ENCODE data around the gene RNF217. TPM values are rescaled to one million over a fixed set of nuclear protein-coding genes. Genes with fewer than 3 reads are reported as not detected.

Gene RNF217
- total and polyA plus RNA-seq, 2 of the 8 experiments (the other 6 are each of a cell fraction or from before 2014, with no cell fraction given): 2.0 to 8.9 TPM

- TF ChIP-seq, protein P1, sequence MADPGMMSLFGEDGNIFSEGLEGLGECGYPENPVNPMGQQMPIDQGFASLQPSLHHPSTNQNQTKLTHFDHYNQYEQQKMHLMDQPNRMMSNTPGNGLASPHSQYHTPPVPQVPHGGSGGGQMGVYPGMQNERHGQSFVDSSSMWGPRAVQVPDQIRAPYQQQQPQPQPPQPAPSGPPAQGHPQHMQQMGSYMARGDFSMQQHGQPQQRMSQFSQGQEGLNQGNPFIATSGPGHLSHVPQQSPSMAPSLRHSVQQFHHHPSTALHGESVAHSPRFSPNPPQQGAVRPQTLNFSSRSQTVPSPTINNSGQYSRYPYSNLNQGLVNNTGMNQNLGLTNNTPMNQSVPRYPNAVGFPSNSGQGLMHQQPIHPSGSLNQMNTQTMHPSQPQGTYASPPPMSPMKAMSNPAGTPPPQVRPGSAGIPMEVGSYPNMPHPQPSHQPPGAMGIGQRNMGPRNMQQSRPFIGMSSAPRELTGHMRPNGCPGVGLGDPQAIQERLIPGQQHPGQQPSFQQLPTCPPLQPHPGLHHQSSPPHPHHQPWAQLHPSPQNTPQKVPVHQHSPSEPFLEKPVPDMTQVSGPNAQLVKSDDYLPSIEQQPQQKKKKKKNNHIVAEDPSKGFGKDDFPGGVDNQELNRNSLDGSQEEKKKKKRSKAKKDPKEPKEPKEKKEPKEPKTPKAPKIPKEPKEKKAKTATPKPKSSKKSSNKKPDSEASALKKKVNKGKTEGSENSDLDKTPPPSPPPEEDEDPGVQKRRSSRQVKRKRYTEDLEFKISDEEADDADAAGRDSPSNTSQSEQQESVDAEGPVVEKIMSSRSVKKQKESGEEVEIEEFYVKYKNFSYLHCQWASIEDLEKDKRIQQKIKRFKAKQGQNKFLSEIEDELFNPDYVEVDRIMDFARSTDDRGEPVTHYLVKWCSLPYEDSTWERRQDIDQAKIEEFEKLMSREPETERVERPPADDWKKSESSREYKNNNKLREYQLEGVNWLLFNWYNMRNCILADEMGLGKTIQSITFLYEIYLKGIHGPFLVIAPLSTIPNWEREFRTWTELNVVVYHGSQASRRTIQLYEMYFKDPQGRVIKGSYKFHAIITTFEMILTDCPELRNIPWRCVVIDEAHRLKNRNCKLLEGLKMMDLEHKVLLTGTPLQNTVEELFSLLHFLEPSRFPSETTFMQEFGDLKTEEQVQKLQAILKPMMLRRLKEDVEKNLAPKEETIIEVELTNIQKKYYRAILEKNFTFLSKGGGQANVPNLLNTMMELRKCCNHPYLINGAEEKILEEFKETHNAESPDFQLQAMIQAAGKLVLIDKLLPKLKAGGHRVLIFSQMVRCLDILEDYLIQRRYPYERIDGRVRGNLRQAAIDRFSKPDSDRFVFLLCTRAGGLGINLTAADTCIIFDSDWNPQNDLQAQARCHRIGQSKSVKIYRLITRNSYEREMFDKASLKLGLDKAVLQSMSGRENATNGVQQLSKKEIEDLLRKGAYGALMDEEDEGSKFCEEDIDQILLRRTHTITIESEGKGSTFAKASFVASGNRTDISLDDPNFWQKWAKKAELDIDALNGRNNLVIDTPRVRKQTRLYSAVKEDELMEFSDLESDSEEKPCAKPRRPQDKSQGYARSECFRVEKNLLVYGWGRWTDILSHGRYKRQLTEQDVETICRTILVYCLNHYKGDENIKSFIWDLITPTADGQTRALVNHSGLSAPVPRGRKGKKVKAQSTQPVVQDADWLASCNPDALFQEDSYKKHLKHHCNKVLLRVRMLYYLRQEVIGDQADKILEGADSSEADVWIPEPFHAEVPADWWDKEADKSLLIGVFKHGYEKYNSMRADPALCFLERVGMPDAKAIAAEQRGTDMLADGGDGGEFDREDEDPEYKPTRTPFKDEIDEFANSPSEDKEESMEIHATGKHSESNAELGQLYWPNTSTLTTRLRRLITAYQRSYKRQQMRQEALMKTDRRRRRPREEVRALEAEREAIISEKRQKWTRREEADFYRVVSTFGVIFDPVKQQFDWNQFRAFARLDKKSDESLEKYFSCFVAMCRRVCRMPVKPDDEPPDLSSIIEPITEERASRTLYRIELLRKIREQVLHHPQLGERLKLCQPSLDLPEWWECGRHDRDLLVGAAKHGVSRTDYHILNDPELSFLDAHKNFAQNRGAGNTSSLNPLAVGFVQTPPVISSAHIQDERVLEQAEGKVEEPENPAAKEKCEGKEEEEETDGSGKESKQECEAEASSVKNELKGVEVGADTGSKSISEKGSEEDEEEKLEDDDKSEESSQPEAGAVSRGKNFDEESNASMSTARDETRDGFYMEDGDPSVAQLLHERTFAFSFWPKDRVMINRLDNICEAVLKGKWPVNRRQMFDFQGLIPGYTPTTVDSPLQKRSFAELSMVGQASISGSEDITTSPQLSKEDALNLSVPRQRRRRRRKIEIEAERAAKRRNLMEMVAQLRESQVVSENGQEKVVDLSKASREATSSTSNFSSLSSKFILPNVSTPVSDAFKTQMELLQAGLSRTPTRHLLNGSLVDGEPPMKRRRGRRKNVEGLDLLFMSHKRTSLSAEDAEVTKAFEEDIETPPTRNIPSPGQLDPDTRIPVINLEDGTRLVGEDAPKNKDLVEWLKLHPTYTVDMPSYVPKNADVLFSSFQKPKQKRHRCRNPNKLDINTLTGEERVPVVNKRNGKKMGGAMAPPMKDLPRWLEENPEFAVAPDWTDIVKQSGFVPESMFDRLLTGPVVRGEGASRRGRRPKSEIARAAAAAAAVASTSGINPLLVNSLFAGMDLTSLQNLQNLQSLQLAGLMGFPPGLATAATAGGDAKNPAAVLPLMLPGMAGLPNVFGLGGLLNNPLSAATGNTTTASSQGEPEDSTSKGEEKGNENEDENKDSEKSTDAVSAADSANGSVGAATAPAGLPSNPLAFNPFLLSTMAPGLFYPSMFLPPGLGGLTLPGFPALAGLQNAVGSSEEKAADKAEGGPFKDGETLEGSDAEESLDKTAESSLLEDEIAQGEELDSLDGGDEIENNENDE (IDR thresholded peaks at IDR 0.05; ENCODE audit: insufficient replicate concordance, low read length): no peak
- no peak for TF ChIP-seq PHF8 (conservative IDR thresholded peaks at IDR 0.05; ENCODE audit: low read depth, low read length)
- TF ChIP-seq POLR2A (IDR thresholded peaks at IDR 0.05; ENCODE audit: control extremely low read depth in 1 of 2, low read depth in 2 of 2, low read length in 2 of 2): no peak
- no peak for TF ChIP-seq JUN (IDR thresholded peaks at IDR 0.05; ENCODE audit: low read depth, low read length)
- TF ChIP-seq CBX5 (IDR thresholded peaks at IDR 0.05; ENCODE audit: low read depth, low read length): no peak
- TF ChIP-seq MAFK (IDR thresholded peaks at IDR 0.05; ENCODE audit: low read depth, low read length): no peak
- TF ChIP-seq SUZ12 (IDR thresholded peaks at IDR 0.05; ENCODE audit: low read length): no peak
Observed at GRCh38 chr6:124967444-124967843, 5.2 kb downstream of the RNF217 start (continued).

All from H1 (cell line).